Measurements from ENCODE around the gene PAWR. TPM values are rescaled to one million over a fixed set of nuclear protein-coding genes. Genes with fewer than 3 reads are reported as not detected.
A peak's percentile ranks its signal among the peaks of the same experiment; 100 is the strongest.

PAWR gene
- total and polyA plus RNA-seq, 2 of the 13 experiments (the other 11 are each of a cell fraction or from before 2014, with no cell fraction given), result 29.1 to 36.1 TPM

DNA sequence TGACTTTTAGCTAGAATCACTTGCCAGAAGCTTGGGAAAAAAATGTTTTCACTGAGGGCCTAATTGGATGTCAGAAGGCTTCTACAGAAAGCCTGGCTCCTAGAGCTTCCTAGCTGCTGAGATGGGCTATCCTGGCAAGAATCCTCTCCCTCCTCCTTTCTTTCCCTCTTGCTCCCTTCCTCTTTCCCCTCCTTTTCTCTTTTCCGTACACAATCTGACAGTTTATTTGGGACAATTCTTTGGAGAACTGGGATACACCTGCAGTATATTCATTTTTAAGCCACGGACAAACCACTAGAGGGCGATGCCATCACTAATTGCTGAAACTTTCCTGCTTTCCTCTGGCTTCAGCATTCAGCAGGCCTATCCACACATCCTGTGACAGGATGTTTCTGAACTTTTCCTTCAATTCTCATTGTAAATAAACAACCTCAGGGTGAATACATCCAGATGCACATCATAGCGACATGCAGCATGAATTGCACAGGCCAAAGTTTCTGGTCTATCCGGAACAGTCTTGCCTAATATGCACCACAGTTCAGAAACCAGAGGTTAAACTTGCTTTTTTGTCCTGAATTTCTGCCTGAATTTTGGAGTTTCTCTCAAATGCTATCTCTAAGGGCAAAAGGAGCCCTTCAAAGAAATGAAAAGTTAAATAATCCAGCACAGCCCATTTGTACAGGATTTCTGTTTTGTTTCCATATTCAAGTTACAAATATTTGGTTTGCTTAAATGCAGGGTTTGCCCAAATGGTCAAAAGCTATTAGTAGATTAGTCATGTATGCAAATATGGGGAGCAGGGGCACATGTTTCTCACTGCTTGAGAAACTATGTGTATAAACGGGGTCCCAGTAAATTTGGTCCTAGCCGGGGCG is 142.8 kb downstream of the PAWR start (continued):
- TF ChIP-seq AHR (CRISPR knock-in tag; IDR thresholded peaks at IDR 0.05), result no peak
- no peak for TF ChIP-seq ZNF672 (CRISPR knock-in tag; IDR thresholded peaks at IDR 0.05)
- TF ChIP-seq, protein P1, sequence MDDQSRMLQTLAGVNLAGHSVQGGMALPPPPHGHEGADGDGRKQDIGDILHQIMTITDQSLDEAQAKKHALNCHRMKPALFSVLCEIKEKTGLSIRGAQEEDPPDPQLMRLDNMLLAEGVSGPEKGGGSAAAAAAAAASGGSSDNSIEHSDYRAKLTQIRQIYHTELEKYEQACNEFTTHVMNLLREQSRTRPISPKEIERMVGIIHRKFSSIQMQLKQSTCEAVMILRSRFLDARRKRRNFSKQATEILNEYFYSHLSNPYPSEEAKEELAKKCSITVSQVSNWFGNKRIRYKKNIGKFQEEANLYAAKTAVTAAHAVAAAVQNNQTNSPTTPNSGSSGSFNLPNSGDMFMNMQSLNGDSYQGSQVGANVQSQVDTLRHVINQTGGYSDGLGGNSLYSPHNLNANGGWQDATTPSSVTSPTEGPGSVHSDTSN (CRISPR knock-in tag; IDR thresholded peaks at IDR 0.05; ENCODE audit: borderline replicate concordance), result no peak
- TF ChIP-seq MAFF (IDR thresholded peaks at IDR 0.05; ENCODE audit: low read depth, low read length), result no peak
- no peak for TF ChIP-seq ZNF724P (CRISPR knock-in tag; IDR thresholded peaks at IDR 0.05; ENCODE audit: borderline replicate concordance)
- TF ChIP-seq GFI1 (CRISPR knock-in tag; IDR thresholded peaks at IDR 0.05; ENCODE audit: borderline replicate concordance), result no peak
- TF ChIP-seq, protein P2, sequence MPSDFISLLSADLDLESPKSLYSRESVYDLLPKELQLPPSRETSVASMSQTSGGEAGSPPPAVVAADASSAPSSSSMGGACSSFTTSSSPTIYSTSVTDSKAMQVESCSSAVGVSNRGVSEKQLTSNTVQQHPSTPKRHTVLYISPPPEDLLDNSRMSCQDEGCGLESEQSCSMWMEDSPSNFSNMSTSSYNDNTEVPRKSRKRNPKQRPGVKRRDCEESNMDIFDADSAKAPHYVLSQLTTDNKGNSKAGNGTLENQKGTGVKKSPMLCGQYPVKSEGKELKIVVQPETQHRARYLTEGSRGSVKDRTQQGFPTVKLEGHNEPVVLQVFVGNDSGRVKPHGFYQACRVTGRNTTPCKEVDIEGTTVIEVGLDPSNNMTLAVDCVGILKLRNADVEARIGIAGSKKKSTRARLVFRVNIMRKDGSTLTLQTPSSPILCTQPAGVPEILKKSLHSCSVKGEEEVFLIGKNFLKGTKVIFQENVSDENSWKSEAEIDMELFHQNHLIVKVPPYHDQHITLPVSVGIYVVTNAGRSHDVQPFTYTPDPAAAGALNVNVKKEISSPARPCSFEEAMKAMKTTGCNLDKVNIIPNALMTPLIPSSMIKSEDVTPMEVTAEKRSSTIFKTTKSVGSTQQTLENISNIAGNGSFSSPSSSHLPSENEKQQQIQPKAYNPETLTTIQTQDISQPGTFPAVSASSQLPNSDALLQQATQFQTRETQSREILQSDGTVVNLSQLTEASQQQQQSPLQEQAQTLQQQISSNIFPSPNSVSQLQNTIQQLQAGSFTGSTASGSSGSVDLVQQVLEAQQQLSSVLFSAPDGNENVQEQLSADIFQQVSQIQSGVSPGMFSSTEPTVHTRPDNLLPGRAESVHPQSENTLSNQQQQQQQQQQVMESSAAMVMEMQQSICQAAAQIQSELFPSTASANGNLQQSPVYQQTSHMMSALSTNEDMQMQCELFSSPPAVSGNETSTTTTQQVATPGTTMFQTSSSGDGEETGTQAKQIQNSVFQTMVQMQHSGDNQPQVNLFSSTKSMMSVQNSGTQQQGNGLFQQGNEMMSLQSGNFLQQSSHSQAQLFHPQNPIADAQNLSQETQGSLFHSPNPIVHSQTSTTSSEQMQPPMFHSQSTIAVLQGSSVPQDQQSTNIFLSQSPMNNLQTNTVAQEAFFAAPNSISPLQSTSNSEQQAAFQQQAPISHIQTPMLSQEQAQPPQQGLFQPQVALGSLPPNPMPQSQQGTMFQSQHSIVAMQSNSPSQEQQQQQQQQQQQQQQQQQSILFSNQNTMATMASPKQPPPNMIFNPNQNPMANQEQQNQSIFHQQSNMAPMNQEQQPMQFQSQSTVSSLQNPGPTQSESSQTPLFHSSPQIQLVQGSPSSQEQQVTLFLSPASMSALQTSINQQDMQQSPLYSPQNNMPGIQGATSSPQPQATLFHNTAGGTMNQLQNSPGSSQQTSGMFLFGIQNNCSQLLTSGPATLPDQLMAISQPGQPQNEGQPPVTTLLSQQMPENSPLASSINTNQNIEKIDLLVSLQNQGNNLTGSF (CRISPR knock-in tag; IDR thresholded peaks at IDR 0.05), result no peak
- TF ChIP-seq ZNF274 (CRISPR knock-in tag; IDR thresholded peaks at IDR 0.05), result no peak; the same call in 1 of the 2 replicates
- TF ChIP-seq HOXA5 (CRISPR knock-in tag; IDR thresholded peaks at IDR 0.05), result no peak; the same call in 1 of the 2 replicates
- TF ChIP-seq ZFP36L1 (CRISPR knock-in tag; IDR thresholded peaks at IDR 0.05), result no peak
- TF ChIP-seq HDAC1 (CRISPR knock-in tag; IDR thresholded peaks at IDR 0.05), result peak; percentile 81
- no peak for TF ChIP-seq ZNF382 (CRISPR knock-in tag; IDR thresholded peaks at IDR 0.05; ENCODE audit: borderline replicate concordance)
- TF ChIP-seq, protein P3, sequence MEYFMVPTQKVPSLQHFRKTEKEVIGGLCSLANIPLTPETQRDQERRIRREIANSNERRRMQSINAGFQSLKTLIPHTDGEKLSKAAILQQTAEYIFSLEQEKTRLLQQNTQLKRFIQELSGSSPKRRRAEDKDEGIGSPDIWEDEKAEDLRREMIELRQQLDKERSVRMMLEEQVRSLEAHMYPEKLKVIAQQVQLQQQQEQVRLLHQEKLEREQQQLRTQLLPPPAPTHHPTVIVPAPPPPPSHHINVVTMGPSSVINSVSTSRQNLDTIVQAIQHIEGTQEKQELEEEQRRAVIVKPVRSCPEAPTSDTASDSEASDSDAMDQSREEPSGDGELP (IDR thresholded peaks at IDR 0.05; ENCODE audit: borderline replicate concordance, low read depth), result no peak; the same call in 1 of the 2 replicates
- TF ChIP-seq, protein P4, sequence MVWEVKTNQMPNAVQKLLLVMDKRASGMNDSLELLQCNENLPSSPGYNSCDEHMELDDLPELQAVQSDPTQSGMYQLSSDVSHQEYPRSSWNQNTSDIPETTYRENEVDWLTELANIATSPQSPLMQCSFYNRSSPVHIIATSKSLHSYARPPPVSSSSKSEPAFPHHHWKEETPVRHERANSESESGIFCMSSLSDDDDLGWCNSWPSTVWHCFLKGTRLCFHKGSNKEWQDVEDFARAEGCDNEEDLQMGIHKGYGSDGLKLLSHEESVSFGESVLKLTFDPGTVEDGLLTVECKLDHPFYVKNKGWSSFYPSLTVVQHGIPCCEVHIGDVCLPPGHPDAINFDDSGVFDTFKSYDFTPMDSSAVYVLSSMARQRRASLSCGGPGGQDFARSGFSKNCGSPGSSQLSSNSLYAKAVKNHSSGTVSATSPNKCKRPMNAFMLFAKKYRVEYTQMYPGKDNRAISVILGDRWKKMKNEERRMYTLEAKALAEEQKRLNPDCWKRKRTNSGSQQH (CRISPR knock-in tag; IDR thresholded peaks at IDR 0.05; ENCODE audit: low read depth), result no peak
- TF ChIP-seq, protein P5, sequence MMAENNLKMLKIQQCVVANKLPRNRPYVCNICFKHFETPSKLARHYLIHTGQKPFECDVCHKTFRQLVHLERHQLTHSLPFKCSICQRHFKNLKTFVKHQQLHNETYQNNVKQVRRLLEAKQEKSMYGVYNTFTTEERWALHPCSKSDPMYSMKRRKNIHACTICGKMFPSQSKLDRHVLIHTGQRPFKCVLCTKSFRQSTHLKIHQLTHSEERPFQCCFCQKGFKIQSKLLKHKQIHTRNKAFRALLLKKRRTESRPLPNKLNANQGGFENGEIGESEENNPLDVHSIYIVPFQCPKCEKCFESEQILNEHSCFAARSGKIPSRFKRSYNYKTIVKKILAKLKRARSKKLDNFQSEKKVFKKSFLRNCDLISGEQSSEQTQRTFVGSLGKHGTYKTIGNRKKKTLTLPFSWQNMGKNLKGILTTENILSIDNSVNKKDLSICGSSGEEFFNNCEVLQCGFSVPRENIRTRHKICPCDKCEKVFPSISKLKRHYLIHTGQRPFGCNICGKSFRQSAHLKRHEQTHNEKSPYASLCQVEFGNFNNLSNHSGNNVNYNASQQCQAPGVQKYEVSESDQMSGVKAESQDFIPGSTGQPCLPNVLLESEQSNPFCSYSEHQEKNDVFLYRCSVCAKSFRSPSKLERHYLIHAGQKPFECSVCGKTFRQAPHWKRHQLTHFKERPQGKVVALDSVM (CRISPR knock-in tag; IDR thresholded peaks at IDR 0.05), result no peak; the same call in 1 of the 2 replicates
- TF ChIP-seq CCAR2 (optimal IDR thresholded peaks at IDR 0.05; ENCODE audit: low read depth, low read length), result no peak
